Nephron progenitor cell (in vitro differentiated cells): ENCODE results near the gene RETREG1.
A peak's percentile ranks its signal among the peaks of the same experiment; 100 is the strongest.

ENCODE experiments used
- DNase-seq: peaks from one replicate; pipeline ENCODE4 v3.0.0; 2021
- H3K27ac Mint-ChIP-seq: 2 replicates; pipeline ENCODE4 v1.8.0; 2021; ENCODE audit warnings: mild to moderate bottlenecking, moderate library complexity, mixed read lengths
- H3K27me3 Mint-ChIP-seq: 2 replicates; pipeline ENCODE4 v1.8.0; 2021; ENCODE audit warnings: mild to moderate bottlenecking, low read depth, mixed read lengths; ENCODE audit not compliant: poor library complexity
- H3K36me3 Mint-ChIP-seq: 2 replicates; pipeline ENCODE4 v1.8.0; 2021; ENCODE audit warnings: low read depth, mixed read lengths
- H3K4me1 Mint-ChIP-seq: 2 replicates; pipeline ENCODE4 v1.8.0; 2021; ENCODE audit warnings: mixed read lengths
- H3K4me3 Mint-ChIP-seq: 2 replicates; pipeline ENCODE4 v1.8.0; 2021; ENCODE audit warnings: mild to moderate bottlenecking, moderate library complexity, mixed read lengths
- H3K9me3 Mint-ChIP-seq: 2 replicates; pipeline ENCODE4 v1.8.0; 2021; ENCODE audit warnings: mild to moderate bottlenecking, moderate library complexity, mixed read lengths
- TF ChIP-seq, protein P1 (sequence below): fragments of 200-600 bp; sonication (generic); IDR thresholded peaks from 2 replicates; pipeline ENCODE4 v1.5.0; 2021; ENCODE audit warnings: antibody characterized with exemption

The RETREG1 gene

DNA sequence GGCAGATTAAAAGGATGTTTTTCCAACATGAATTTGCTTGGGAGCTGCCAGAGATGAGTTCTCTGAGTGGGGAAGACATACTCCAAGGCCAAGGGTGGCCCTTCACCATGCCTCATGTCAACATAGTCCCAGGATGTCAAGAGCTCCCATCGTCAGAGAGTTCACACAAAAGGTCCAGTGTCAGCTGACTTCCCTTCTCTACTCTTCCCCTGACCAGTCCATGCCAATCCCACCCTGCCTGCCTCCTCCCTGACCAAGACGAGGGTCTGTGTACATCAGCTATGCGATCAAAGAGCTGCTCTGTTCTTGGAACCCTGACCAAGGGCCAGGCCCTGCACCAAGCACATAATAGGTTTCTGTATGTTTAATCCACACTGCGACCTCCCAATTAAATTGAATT is 80.0 kb downstream of the RETREG1 start:
- TF ChIP-seq, protein P1, sequence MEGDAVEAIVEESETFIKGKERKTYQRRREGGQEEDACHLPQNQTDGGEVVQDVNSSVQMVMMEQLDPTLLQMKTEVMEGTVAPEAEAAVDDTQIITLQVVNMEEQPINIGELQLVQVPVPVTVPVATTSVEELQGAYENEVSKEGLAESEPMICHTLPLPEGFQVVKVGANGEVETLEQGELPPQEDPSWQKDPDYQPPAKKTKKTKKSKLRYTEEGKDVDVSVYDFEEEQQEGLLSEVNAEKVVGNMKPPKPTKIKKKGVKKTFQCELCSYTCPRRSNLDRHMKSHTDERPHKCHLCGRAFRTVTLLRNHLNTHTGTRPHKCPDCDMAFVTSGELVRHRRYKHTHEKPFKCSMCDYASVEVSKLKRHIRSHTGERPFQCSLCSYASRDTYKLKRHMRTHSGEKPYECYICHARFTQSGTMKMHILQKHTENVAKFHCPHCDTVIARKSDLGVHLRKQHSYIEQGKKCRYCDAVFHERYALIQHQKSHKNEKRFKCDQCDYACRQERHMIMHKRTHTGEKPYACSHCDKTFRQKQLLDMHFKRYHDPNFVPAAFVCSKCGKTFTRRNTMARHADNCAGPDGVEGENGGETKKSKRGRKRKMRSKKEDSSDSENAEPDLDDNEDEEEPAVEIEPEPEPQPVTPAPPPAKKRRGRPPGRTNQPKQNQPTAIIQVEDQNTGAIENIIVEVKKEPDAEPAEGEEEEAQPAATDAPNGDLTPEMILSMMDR: no peak
- peaks cover 24% of the 10 kb centered on the region for H3K4me1 Mint-ChIP-seq

DNA sequence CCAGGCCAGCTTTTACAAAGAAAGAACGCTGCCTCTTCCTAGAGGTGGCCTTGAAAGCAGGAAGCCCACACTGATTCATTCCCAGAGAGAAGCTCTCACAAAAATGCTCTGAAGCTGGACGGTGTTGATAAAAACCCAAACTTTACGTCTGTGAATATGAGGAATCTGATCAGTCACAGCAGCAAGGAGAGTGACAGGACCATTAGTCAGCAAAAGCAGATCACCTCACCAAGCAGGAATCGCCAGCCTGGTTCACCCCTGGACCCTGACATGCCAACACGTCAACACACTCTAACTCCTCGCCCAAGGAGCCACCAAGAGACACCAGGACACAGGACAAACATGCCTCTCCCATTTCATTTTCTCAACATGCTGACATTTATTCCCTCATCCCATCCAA is 80.6 kb downstream of the RETREG1 start:
- Mint-ChIP-seq H3K4me1 (peaks cover 24% of the 10 kb centered on the region), H3K36me3 (peaks cover 5% of the 10 kb centered on the region), H3K4me3 (no peak overlapping the region), H3K9me3 (peaks cover 7% of the 10 kb centered on the region), H3K27ac (no peak overlapping the region), H3K27me3 (peaks cover 17% of the 10 kb centered on the region)
- TF ChIP-seq, protein P1: no peak
- no peak for DNase-seq

More for the DNA sequence above, 80.0 kb downstream of the RETREG1 start:
- Mint-ChIP-seq H3K4me3 (no peak overlapping the region), H3K36me3 (peaks cover 5% of the 10 kb centered on the region), H3K27ac (no peak overlapping the region), H3K9me3 (peaks cover 7% of the 10 kb centered on the region), H3K27me3 (peaks cover 17% of the 10 kb centered on the region)
- no peak for DNase-seq

DNA sequence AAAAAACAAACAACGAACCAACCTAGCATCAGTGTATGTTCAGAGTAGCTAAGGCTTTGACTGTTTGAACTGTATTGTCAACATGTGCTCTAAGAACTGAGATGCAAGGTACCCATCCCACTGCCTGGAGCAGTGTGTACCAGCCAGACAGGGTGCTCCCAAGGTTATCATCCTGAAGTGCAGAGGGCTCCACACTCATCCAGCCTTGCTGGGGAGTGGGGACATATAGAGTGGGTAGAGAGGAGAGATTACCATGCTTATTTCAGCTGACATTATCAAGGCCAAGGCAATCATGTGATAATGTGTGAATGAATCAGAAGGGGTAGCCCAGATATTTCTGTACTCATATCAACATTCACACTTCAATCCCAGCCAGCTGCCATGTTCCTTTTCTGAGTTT is 82.5 kb downstream of the RETREG1 start:
- no peak for DNase-seq
- Mint-ChIP-seq H3K4me1 (peaks cover 19% of the 10 kb centered on the region), H3K9me3 (peaks cover 7% of the 10 kb centered on the region), H3K4me3 (no peak overlapping the region), H3K27me3 (peaks cover 17% of the 10 kb centered on the region), H3K36me3 (peaks cover 5% of the 10 kb centered on the region), H3K27ac (no peak overlapping the region)
- TF ChIP-seq, protein P1: no peak

DNA sequence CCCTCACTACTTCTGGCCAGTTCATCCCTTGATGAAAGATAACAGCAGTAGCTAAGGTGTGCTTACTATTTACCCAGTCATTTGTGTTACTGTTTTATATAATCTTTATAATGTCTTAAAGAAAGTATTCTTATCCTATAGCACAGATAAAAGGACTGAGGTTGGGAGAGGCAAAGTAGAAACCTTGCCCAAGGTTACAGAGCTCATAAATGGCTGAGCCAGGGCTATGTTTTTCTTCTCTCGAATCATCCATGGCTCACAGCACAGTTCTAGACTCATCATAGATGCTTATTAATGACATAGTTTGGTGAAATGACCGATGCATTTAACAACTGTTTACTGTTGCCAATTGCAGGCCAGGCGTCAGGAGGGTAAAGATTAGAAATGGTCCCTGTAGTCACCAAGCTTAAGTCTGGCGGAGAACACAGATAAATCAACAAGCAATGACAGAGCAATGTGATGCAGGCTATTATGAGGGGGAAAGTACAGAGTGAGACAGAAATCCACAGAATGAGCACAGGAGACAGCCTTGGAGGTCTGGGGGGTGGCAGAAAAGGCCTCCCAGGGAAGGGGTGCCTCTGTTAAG is 85.6 kb downstream of the RETREG1 start:
- TF ChIP-seq, protein P1: no peak
- H3K4me3 Mint-ChIP-seq: no peak overlapping the region
- peaks cover under 1% of the 10 kb centered on the region for H3K9me3 Mint-ChIP-seq
- peak overlapping the region; percentile 23 for H3K27ac Mint-ChIP-seq
- peaks cover 11% of the 10 kb centered on the region for H3K27me3 Mint-ChIP-seq
- no peaks in the 10 kb centered on the region for H3K4me1 Mint-ChIP-seq
- peaks cover under 1% of the 10 kb centered on the region for H3K36me3 Mint-ChIP-seq
- DNase-seq: no peak

DNA sequence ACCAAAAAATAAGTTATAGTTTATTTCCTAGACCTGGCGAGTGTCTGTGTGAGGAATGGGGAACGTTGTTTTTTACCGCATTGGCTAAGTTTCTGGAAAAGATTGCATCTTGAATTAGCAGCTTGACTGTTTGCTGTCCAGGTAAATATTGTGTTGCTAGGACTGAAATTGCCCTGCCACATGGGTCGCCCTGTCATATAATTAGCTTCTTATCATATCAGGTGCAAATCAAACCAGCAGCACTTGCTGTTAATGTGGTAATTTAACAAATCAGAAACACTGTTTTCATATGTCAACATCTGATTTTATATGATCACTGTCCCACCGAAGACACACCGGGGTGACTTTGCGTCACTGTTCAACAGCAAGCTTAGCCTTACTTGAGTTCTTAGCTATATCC is 87.5 kb downstream of the RETREG1 start:
- Mint-ChIP-seq H3K36me3 (no peaks in the 10 kb centered on the region), H3K4me3 (no peak overlapping the region), H3K4me1 (no peaks in the 10 kb centered on the region), H3K9me3 (no peaks in the 10 kb centered on the region), H3K27ac (no peak overlapping the region), H3K27me3 (peaks cover 9% of the 10 kb centered on the region)
- DNase-seq: no peak
- TF ChIP-seq, protein P1: no peak

DNA sequence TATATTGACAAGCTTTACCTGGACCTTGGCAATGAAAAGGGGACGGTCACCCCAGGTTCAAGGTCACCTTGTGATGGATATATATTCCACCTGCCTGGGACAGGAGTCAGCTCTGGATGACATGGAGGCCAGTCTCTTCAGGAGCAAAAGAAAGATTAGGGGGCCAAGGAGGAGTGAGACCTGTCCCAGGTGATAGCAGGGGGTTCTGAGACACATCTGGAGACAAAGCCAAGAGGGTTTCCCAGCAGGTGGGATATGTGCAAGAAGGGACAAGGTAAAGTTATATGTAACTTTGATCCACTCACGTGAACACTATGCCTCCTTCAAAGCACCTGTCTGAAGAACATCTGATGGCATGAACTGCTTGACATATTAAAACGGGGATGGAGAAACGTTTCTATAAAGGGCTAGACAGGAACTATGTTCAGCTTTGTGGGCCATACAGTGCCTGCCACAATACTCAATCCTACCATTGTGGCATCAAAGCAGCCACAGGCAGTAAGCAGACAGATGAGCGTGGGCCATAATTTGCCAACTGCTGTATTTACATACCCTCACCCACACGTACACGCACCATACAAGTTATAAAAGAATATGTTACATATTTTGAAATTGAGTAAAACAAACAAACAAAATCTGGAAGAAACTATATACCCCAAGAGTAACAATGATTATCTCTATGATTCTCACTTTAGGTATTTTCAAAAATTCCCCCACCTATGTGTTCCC is 88.3 kb downstream of the RETREG1 start:
- H3K27ac Mint-ChIP-seq: no peak overlapping the region
- no peaks in the 10 kb centered on the region for H3K4me1 Mint-ChIP-seq
- DNase-seq: no peak
- no peaks in the 10 kb centered on the region for H3K9me3 Mint-ChIP-seq
- H3K36me3 Mint-ChIP-seq: no peaks in the 10 kb centered on the region
- H3K27me3 Mint-ChIP-seq: peaks cover 10% of the 10 kb centered on the region
- no peak overlapping the region for H3K4me3 Mint-ChIP-seq
- TF ChIP-seq, protein P1: no peak
